Anterior cingulate cortex (tissue), 58 donors: ENCODE results near the gene CDH15.
"Not testable (repeated sequence)": the region's sequence is repeated elsewhere in the genome, so short reads cannot be mapped to it uniquely, and the experiment has no call there.

ENCODE experiments used
- DNase-seq, 58 donors: peaks; one replicate each; lab custom pipeline; 2025; lab: John Stamatoyannopoulos, UW

Gene CDH15

DNA sequence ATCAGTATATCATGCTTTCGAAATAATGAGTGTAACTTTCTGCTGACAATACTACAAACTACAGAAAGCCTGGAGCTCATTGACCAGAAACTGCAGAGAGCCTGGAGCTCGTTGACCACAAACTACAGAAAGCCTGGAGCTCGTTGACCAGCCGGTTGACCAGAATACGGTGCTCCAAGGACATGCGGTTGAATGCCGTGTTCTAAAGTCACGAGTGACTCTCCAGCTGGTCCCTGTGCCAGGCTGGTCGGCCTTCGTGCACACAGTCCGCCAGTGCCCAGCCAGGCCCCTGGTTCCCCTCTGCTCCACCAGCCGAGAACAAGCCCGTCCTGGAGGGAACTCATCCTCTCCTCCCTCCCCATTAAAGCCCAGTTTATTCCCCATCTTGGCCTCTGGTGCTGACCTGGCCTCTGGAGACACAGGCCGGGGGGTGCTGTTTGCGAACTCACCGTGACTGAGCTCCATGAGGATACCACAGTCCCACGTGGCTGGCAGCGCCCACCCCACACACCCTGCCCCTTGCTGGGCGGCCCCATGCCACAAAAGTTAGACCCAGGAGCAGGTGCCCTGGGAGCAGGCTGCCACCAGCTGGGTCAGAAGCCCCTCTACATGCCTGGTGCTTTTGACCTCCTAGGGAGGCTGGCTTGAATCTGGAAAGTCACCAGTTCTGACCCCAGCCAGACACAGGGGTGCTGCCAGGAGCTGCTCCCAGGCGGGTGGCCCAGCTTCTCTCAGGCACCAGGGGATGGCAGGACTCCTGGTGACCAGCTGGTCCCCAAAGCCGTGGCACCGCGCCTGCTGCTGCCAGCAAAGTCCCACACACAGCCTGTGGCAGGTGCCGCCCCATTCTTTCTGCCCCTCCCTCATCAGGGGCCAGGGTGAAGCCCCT is 15.5 kb upstream of the CDH15 start:
- DNase-seq, result peak in 6 of 58 donors; percentile 10 to 19 (median 15)

DNA sequence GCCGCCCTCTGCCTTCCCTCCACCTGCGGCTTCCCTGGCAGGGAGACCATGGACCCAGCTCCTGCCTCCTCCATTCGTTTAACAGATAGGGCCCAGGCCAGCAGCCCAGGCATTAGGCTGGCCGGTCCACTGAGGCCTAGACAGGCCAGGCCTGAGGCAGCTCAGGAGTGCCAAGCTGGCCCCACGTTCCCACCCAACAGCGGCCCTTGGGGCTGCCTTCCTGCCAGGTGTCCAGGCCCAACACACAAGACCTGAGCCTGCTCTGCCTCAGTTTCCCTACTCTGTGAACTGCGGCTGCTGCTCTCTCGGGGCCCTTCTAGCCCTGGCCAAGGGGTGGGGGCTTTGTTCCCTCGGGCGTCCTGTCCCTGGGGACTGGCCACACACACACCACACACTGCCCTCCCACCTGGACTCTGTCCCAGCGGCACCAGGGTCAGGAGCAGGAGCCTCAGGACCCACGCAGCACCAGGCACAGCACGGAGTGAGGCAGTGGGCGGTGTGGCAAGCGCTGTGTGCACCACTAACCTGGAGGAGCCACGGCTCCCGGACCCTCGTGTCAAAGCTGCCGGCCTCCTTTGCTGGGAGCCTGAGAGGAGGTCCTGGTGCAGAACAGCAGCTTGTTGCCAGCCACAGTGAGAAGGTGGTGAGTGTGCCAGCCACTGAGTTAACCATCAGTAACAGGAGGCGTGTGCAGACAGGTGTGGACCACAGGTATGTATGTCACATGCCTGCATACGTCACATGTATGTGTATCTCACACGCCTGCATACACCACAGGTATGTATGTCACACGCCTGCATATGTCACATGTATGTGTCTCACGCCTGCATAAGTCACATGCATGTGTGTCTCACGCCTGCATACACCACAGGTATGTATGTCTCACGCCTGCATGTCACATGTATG is 14.6 kb upstream of the CDH15 start:
- DNase-seq, result no peak

DNA sequence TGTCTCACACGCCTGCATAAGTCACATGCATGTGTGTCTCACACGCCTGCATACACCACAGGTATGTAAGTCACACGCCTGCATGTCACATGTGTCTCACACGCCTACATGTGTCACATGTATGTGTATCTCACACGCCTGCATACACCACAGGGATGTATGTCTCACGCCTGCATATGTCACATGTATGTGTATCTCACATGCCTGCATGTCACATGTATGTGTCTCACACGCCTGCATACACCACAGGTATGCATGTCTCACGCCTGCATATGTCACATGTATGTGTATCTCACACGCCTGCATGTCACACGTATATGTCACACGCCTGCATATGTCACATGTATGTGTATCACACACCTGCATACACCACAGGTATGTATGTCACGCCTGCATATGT is 13.8 kb upstream of the CDH15 start:
- DNase-seq, result no peak

DNA sequence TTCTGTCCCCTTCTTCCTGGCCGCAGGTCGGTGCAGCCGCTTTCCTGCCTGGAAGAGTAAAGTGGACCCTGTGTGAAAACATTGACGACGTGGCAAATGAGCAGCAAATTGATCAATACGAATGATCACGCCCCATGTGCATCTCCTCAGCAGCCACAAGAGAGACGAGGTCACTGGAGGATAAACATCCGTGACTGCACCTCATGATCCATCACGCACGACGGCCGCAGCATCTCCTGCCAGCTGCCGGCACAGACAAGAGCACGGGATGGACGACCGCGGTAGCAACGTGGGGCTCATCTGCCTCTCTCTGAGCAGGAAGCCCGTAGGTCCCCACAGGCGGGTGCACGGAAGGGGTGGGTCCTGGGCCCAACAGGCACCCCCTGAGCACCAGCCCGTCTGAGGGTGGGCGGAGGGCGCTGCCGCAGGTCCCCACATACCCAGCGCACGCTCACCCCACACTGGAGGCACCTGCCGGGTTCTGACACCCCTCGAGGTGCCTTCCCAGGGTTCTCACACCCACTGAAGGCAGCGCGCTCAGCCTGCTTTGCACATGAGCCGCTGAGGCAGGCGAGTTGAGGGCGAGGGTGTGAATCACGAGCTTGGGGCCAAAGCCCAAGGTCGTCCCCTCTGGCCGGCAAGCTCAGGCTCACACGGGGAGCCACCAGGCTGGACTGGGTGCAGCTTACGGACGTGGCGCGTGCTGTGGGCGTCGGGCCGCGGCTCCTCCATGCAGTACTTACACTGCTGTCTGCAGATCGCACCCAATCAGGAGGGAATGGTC is 12.3 kb upstream of the CDH15 start:
- no peak for DNase-seq

- DNase-seq, result no peak
Measured at GRCh38 chr16:89159850-89160354, 11.6 kb upstream of the CDH15 start.

DNA sequence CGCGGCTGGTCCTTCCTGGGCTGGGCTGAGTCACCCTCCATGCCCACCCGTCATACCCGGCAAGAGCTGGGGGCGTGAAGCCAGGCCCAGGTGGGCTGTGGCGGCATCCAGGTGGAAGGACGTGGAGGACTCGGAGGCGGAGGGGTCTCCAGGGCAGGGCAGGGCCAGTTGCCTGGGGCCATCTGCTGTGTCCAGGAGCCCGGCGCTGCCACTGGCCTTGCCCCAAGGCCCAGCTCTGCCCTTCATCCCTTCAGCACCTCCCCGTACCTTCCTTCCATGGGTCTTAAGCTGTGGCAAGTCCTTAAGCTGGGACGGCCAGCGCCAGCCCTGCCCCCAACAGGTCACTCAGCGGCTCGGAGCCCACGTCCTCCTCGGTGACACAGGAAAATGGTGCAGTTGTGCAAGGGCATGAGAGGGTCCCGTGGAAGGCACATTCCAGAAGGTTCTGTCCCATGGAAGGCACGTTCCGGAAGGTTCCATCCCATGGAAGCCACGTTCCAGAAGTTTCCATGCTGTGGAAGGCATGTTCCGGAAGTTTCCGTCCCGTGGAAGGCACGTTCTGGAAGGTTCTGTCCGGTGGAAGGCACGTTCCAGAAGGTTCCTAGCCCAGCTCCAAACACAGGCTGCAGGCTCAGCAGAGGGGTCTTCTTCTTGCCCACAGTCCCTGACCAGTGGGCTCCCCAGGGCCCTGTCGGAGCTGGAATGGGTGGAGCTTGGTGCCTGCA is 10.4 kb upstream of the CDH15 start:
- peak in 1 of 58 donors; percentile 40 for DNase-seq

DNA sequence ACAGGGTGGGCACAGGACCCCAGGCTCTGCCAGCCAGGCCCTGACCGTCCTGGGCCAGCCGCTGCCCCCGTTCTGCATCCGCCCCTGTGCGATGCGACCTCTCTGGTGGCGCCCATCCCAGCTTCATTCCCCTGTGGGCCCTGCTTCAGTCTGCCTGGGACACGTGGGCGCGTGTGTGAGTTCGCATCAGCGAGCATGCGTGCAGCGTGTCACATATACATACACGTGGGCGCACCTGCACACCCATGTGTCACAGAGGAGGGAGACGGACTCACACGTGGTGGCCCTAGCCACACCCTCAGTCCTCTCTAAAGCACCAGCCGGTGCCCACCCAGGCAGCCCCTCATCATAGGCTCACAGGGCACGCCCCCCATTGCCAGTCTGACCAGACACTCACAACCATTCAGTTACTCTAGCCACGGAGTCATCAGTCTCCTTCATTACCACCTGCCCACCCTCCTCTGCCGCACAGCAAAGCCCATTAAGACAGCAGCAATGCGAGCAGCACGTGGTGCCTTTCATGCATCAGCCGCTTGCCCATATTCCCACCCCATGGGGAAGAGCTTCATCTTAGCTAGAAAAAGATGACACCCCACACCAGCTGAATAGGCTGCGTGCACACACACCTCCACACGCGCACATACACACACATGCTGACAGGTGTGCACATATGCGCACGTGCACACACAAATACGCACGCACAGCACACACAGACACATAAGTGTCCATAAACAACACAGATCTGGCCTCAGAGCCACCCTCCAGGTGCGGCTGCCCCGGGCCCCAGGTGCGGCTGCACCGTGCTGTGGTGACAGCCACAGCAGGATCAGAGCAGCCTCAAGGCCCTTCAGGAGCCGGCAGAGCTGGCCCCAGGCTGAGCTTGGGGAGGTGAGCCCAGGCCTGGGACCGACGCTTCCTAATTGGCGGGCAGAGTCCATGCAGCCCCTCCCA is 9.5 kb upstream of the CDH15 start:
- no peak for DNase-seq

GRCh38 chr16:89163297-89163696 is 8.3 kb upstream of the CDH15 start:
- no peak for DNase-seq

GRCh38 chr16:89164436-89164835 is 7.1 kb upstream of the CDH15 start:
- no peak for DNase-seq

- no peak for DNase-seq
Measured at GRCh38 chr16:89164847-89165680, 6.5 kb upstream of the CDH15 start.

DNA sequence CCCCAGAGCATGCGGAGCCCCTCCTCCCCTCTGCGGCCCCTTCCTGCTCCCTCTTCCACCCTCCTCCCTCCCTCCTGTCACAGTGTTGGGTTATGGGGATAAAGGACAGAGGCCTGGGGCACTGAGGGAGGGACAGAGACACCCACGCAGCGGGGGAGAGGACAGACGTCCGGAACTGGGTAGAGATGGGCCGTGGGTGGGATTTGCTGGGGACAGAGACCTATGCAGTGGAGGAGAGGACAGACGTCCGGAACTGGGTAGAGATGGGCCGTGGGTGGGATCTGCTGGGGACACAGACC is 5.9 kb upstream of the CDH15 start:
- DNase-seq, result not testable (repeated sequence)

GRCh38 chr16:89166696-89167424 is 4.7 kb upstream of the CDH15 start:
- DNase-seq, result no peak

GRCh38 chr16:89167425-89167941 is 4.1 kb upstream of the CDH15 start:
- peak in 53 of 58 donors; percentile 15 to 79 (median 61) for DNase-seq

DNA sequence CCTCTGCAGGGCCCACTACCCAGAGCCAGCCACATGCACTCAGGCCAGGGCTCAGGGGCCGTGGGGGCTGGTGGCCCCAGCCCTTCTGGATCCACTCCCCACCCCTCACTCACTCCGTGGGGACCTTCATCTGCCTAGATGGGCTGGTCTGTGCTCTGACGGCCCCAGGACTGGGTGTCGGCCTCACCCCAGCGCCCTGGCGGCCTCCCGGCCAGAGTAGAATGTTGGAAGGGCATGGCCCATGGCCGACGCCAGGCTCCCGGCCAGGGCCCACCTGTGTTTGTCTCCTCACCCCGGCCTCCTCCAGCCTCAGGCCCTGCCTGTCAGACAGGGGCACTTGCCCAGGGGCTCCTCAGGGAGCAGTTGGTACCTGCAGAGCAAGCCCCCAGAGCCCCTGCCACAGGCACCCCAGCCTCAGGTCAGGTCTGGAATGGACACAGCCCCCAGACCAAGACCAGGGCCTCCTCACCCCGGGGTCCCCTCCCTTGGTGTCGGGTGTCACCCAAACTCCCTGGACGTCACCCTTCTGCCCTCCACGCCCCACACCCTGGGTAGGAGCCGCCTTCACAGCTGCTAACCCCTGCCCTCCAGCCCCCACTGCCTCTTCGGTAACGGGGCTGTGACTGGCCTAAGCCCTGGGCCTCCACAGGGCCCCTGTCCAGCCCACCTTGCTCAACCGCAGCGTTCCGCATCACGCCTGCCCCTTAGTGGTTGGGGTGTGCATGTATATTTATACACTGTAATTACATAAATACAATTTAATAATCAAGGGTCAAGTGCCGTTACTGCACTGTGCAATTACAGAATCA is 3.0 kb upstream of the CDH15 start:
- no peak for DNase-seq

- no peak for DNase-seq
Measured at GRCh38 chr16:89169778-89170177, 1.8 kb upstream of the CDH15 start.
